ENCODE results near the gene AMZ1.
"Not testable (repeated sequence)": the region's sequence is repeated elsewhere in the genome, so short reads cannot be mapped to it uniquely, and the experiment has no call there.

Gene AMZ1

DNA sequence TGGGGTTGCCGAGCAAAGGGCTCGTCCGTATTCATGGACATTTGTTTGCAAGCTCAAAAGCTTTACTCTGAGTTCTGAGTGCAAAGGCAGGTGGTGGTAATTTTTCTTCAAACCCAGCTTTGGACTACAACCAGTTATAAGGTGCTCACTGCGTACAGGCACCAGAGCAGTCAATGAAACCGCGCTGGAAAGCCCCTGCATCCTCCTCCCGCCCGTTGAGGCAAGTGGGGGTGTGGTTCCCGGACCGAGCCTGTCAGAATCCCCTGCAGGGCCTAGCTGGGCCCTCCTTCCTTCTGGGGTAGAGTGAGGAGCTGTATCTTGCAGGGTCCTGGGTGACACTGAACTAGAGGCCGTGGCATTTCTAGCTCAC lies 22.3 kb downstream of the AMZ1 start:
- peak; percentile 28 to 48 (median 29) for DNase-seq (ENCODE audit: low read depth in 3 of 3, low spot score in 1 of 3)

DNA sequence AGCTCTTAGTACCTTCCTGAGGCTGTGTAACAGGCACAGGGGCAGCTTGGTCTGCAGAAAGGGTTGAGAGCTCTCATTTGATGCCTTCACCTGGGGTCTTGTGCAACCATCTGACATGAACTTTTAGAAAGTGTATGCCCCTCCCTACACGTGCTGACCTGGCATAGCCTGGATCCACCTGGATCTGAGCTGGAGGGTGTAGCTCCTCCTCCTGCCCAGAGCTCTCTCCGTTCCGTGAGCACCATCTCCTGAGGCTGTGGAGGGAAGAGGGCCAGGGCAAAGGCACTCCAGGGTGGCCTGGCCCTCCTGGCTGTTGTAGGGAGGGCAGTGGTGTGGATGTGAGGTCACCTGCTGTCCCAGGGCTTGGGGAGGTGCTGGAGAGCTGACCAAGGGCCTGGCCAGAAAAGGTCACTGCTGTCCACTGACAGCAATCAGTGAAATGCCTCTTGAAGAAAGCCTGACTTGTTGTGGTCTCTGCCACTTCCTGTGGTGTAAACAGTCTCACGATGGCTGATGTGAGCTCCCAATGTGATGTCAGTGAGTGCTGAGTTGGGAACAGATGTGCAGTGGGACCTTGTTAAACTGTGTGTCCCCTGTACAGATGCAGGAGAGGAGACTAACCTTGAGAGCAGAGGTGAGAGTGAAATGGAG lies 23.0 kb downstream of the AMZ1 start:
- DNase-seq (ENCODE audit: low read depth in 3 of 3, low spot score in 1 of 3) = no peak

DNA sequence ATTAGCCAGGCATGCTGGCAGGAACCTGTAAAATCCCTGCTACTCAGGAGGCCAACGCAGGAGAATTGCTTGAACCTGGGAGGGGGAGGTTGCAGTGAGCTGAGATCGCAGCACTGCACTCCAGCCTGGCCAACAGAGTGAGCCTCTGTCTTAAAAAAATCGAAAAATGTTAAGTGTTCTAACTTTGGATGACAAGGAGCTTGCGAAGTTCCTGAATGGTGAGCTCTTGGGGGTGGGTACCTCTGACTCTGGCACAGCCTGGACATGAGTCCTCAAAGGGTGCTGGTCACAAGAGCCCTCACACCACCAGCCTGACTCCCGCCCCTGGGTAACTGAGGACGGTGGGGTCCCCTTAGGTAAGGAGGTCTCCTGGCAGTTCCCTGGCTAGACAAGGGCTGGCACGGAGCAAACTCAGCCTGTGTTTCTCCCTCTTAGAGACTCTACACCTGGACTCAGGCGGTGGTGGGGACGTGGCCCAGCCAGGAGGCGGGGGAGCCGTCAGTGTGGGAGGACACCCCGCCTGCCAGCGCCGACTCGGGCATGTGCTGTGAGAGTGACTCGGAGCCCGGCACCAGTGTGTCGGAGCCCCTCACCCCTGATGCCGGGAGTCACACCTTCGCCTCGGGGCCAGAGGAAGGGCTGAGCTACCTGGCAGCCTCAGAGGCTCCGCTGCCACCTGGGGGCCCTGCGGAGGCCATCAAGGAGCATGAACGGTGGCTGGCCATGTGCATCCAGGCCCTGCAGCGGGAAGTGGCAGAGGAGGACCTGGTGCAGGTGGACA lies 24.1 kb downstream of the AMZ1 start:
- no peak for DNase-seq (ENCODE audit: low read depth in 3 of 3, low spot score in 1 of 3)

DNA sequence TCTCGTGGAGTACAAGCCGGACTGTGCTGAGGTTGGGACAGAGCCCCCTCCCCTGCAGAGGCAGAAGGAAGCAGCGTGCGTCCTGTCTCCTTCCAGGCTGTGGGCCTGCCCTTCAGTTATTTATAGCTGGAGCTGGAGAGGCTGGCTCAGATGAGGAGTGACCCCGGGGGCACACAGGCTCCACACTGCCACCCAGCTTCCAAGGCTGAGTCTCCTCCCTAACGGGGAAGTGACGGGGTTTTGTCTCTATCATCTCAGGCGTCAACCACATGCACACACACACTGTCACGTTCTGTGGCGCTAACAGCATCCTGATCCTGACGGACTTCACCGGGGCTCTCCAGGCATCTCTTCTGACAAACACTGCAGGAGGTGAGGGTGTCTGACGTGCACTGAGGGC lies 25.4 kb downstream of the AMZ1 start:
- DNase-seq (ENCODE audit: low read depth in 3 of 3, low spot score in 1 of 3) = no peak

- no peak for DNase-seq (ENCODE audit: low read depth in 3 of 3, low spot score in 1 of 3)
Observed at GRCh38 chr7:2713978-2714377, 26.0 kb downstream of the AMZ1 start.

GRCh38 chr7:2714636-2715035 lies 26.6 kb downstream of the AMZ1 start:
- no peak for DNase-seq (ENCODE audit: low read depth in 3 of 3, low spot score in 1 of 3)

DNA sequence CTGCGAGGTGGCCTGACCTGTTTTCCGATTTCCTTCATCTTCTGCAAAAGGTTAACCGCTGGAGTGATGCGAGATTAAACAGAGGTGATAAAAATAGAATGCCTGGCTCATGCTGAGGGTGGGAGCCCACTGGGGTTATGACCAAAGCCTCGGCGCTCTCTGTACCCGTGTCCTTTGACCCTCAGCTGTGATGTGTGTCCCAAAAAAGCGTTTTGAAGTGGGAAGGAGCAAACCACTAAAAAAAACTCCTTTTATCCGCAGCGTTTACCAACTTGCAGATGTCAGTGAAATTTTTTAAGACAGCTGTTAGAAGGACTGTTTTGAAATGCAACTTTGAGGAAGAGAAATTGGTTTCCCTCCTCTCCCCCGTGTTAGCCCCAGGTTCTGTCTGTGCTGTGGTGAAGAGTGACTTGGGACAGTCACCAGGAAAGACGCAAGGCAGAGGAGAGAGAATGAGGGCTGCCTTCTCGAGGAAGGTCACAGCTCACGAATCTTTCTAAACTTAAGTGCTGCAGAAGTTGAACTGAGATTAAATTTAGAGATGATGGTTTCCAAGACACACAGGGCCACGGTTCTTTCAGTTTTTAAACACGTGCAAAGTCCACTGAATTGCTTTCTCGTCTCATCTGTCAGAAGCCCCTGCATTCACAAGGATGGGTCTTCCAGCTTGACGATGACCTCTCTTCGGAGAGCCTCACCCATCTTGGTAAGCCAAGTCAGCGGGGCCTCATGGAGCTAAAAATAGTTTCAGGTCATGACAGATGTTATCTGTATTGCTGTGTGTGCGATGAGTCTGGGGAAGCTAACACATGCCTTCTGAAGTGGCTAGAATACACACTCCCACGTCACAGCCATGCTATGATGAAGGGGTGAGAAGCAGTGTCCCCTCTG lies 27.6 kb downstream of the AMZ1 start:
- DNase-seq (ENCODE audit: low read depth in 3 of 3, low spot score in 1 of 3) = no peak

DNA sequence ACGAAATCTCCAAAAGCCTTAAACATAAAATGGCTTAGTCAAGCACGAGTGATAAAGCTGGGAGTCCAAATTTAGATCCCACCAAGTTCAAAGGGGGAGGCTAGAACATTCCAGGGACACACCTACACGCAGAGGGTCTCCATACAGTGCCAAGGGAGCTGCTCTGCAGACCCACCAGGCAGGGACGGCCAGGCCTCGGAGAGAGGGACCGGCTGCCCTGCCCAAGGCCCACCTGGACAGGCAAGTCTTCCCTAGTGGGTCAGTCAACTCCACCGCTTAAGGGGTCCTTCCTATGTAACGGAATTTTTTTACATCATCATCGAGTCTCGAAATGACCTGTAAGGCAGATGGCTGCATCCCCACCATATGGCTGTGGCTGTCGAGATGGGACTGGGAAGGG lies 28.5 kb downstream of the AMZ1 start:
- DNase-seq (ENCODE audit: low read depth in 3 of 3, low spot score in 1 of 3) = no peak

- DNase-seq (ENCODE audit: low read depth in 3 of 3, low spot score in 1 of 3) = no peak
Observed at GRCh38 chr7:2716906-2717292, 28.9 kb downstream of the AMZ1 start.

DNA sequence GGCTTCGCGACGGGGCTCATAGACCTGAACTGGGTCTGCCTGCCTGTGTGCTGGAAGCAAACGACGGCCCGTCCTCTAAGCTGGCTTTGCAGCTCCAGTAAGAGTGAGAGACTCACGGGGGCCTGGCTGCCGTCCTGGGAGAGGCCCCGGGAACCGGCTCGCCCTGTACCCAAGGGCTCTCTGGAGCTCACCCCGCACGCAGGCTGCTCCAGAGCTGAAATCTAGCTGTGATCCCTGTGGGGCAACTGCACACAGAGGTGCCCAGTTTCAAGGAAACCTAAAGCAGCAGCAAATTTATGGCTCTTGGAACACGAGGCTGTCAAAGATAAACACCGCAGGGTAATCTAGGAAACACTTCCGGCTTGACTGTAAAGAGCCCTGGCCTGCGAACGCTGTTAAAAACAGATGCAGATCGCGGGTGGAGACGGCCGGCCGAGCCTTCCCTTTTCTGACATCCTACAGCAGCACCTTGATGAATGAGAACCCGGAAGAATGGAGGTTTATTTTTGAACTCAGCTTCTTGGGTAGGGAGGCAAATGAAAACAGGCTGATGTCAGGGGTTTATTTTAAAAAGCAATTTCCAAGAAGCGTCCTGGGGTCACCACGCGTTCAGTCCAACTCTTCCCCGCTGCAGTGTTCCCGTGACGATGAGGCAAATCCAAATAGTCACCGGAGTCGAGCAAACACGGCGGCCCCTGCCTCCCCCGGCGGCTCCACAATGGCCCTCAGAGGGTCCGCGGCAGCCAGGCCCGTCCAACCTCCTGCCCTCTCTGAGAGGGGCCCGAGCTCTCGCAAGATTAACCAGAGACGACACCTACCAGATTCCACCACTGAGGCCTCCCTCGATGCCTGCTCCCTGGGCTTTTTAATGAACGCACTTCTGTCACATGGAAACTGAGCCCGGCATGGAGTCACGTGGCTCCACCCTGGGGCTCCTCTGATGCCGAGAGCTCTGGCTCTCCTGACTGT lies 29.6 kb downstream of the AMZ1 start:
- no peak for DNase-seq (ENCODE audit: low read depth in 3 of 3, low spot score in 1 of 3)

GRCh38 chr7:2718296-2718965 lies 30.4 kb downstream of the AMZ1 start:
- DNase-seq (ENCODE audit: low read depth in 3 of 3, low spot score in 1 of 3) = no peak

DNA sequence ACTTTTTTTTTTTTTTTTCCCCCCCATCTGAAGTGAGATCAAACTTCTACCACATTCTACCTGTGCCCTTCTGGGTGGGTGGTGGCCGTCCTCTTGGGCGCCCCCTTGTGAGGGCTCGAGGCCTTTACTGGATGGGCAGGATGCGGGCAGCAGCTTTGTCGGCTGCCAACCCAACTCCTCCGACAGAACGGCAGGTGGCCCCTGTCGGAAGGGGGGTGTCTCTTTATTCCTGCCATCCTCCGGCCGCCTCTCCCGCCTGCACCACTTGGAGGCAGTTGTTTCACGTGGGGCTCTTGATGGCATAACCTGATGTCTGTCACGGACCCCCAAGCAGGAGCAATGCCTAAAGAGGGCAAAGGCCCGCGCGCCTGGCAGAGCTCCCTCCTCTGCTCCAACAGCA lies 31.0 kb downstream of the AMZ1 start:
- DNase-seq (ENCODE audit: low read depth in 3 of 3, low spot score in 1 of 3) = peak in 2 of 3 donors; percentile 39 to 56

DNA sequence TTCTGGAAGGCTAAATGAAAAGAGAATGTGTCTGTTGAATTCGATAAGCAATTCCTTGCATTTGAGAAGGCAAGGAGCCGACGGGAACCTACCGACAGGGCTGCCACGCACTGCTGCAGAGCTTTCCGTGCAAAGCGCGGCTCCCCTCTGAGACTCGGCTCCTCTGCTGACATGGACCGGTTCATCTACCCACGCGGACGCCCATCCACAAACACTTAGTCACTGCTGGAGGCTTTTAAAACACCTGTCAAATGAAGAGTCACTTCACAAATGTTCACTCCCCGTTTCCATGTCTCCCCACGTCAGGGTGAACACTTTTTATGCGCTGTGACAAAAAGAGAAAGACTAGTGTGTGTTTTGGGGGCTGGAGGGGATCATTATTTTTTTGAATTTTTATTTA lies 32.0 kb downstream of the AMZ1 start:
- no peak for DNase-seq (ENCODE audit: low read depth in 3 of 3, low spot score in 1 of 3)

DNA sequence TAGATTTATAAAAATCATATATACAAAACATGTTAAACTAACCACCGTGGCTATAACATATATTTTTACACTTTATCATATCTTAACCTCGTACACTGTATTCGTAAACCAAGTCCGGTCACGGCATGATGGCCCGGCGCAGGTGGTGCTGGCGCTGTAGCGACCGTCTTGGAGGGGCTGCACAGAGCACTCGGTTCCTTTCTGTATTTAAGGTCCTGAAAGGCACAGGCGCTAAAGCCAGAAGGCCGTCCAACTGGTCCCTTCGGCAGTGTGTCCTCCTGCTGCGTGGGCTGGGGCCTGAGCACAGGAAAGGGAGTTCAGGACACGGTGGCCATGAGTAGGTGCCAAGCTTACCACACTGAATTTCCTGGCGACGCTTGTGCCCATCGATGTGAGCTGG lies 33.8 kb downstream of the AMZ1 start:
- DNase-seq (ENCODE audit: low read depth in 3 of 3, low spot score in 1 of 3) = no peak

- no peak for DNase-seq (ENCODE audit: low read depth in 3 of 3, low spot score in 1 of 3)
Observed at GRCh38 chr7:2722591-2722990, 34.6 kb downstream of the AMZ1 start.

DNA sequence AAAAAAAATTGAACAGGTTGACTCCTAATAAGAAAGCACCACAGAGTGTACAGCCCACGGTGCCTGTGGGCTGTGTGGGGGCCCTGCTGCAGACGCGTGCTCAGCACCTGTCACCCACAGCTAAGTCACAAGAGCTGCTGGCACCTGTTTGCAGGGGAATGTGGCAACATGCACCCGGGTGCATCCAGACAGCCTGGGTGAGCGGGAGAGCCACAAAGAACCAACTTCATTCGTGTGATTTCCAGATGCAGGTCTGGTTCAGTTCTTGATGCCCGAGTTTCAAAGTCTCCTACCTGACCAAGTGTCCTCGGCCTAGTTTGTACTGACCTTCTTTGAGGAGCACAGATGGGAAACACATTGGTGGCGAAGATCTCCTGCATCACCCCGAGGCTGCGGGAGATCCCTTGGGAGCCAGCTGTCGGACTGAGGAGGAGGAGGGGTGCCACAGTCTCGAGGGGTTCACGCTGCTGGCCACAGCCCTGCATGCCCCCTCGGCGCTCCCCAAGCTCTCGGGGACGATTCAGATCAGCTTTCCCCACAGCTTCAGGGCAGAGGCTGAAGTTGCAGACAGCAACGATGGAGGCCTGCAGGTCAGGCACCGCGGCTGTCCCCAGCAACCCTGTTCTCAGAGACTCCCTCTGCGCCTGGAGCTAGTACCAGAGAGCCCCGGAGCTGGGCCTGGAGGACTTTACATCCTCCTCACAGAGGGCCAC lies 35.3 kb downstream of the AMZ1 start:
- no peak for DNase-seq (ENCODE audit: low read depth in 3 of 3, low spot score in 1 of 3)

DNA sequence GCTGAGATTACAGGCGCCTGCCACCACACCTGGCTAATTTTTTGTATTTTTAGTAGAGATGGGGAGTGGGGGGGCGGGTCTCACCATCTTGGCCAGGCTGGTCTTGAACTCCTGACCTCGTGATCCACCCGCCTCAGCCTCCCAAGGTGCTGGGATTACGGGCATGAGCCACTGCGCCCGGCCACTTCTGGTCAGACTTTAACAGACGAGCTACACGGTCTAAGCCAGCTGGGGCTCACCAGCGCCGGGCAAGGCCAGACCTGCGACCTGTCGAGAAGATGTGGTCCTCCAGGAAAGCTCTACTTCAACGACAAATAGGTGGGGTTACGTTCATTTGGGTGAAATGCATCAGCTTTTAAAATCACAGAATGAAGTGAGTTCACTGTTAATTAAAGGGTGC lies 36.0 kb downstream of the AMZ1 start:
- DNase-seq (ENCODE audit: low read depth in 3 of 3, low spot score in 1 of 3) = not testable (repeated sequence)

- DNase-seq (ENCODE audit: low read depth in 3 of 3, low spot score in 1 of 3) = no peak
Observed at GRCh38 chr7:2724453-2725177, 36.6 kb downstream of the AMZ1 start.
